HepG2 (cell line): ENCODE data around the gene MYOT. TPM values are rescaled to one million over a fixed set of nuclear protein-coding genes. Genes with fewer than 3 reads are reported as not detected.

Experiments
- ATAC-seq: fragments of 200-7000 bp; cut with Tn5 transposase; 3 replicates; pipeline ENCODE4 v1.9.1; 2020; ENCODE audit warnings: mild to moderate bottlenecking, moderate library complexity
- BruUV-seq: library from RNA; stranded (reverse); fragments of 400-500 nt; replicated peaks from 2 replicates; lab custom pipeline; 2021; lab: Mats Ljungman, UMichigan
- CTCF ChIA-PET: fragments of 300-600 bp; formaldehyde crosslinking; extraction: SDS; loops from one replicate; lab custom pipeline; 2021; ENCODE audit warnings: low total read pairs, inconsistent platforms, low intra/inter-chr PET ratio; lab: Yijun Ruan, JAX
- POLR2A ChIA-PET: fragments of 350-600 bp; sonication (Branson Sonifier 250); formaldehyde crosslinking; loops from one replicate; lab custom pipeline; 2020; ENCODE audit warnings: antibody characterized with exemption, inconsistent platforms; lab: Yijun Ruan, JAX
- DNase-seq: peaks from one replicate; pipeline ENCODE4 v3.0.0-alpha.2; 2015; ENCODE audit warnings: low spot score
- FAIRE-seq: peaks from 3 replicates; lab custom pipeline; 2011; peaks lifted over from hg19 to GRCh38; lab: Jason Lieb, UNC
- H2AFZ ChIP-seq: one replicate; pipeline ENCODE4 v1.6.1; 2011; ENCODE audit warnings: low read length, inconsistent platforms
- H3K27ac ChIP-seq: fragments of 300-600 bp; 3 replicates; pipeline ENCODE4 v1.8.0; 2011; ENCODE audit warnings: mixed run types, mild to moderate bottlenecking, mixed read lengths, low read length, inconsistent platforms; ENCODE audit not compliant: insufficient read depth; ENCODE audit errors: extremely low read length
- H3K27me3 ChIP-seq, 2 experiments: fragments of 200-600 bp in 1 of 2; 2 replicates in 1 of 2; 3 replicates in 1 of 2; pipeline versions ENCODE4 v1.6.0 to v1.8.0; 2011; ENCODE audit warnings: low read length in 2 of 2, mild to moderate bottlenecking in 2 of 2, moderate library complexity in 2 of 2, inconsistent platforms in 1 of 2; ENCODE audit not compliant: insufficient read depth in 2 of 2, control insufficient read depth in 1 of 2
- H3K36me3 ChIP-seq, 2 experiments: fragments of 200-600 bp in 1 of 2; replicated peaks in 1 of 2; 2 replicates in 1 of 2; 3 replicates in 1 of 2; pipeline versions ENCODE4 v1.5.1 to v1.8.0; 2011; ENCODE audit warnings: low read length in 2 of 2, inconsistent platforms in 1 of 2; ENCODE audit not compliant: insufficient read depth in 2 of 2, control insufficient read depth in 1 of 2
- H3K4me1 ChIP-seq: 2 replicates; pipeline ENCODE4 v1.5.1; 2012; ENCODE audit warnings: low read length, inconsistent platforms; ENCODE audit not compliant: insufficient read depth
- H3K4me2 ChIP-seq: 2 replicates; pipeline ENCODE4 v1.6.0; 2011; ENCODE audit warnings: low read depth, low read length, inconsistent platforms
- H3K4me3 ChIP-seq, 3 experiments: fragments of 200-600 bp in 1 of 3; sonication (generic), shearing (Covaris generic) in 1 of 3; replicated peaks in 1 of 3; 2 replicates each; pipeline ENCODE4 v1.5.1; 2011 to 2016; ENCODE audit warnings: low read length in 3 of 3, inconsistent platforms in 2 of 3, low read depth in 2 of 3, mild to moderate bottlenecking in 2 of 3, control low read depth in 1 of 3, mixed read lengths in 1 of 3; ENCODE audit not compliant: insufficient read depth in 1 of 3
- H3K79me2 ChIP-seq: one replicate; pipeline ENCODE4 v1.6.1; 2011; ENCODE audit warnings: low read length, inconsistent platforms; ENCODE audit not compliant: insufficient read depth
- H3K9ac ChIP-seq: 2 replicates; pipeline ENCODE4 v1.6.0; 2011; ENCODE audit warnings: mild to moderate bottlenecking, low read depth, low read length, inconsistent platforms; ENCODE audit not compliant: insufficient read depth
- H3K9me3 ChIP-seq: 2 replicates; pipeline ENCODE4 v1.5.1; 2012; ENCODE audit warnings: mild to moderate bottlenecking, low read length
- H4K20me1 ChIP-seq: 2 replicates; pipeline ENCODE4 v1.6.0; 2011; ENCODE audit warnings: inconsistent platforms, mild to moderate bottlenecking, low read length, moderate library complexity; ENCODE audit not compliant: insufficient read depth
- CENPT ChIP-seq: sonication (generic); formaldehyde crosslinking; IDR thresholded peaks from 2 replicates; pipeline ENCODE4 v1.8.0; 2022; ENCODE audit warnings: low read depth, mild to moderate bottlenecking, moderate library complexity, missing genetic modification reagents
- E2F1 ChIP-seq: sonication (generic); formaldehyde crosslinking; IDR thresholded peaks from 2 replicates; pipeline ENCODE4 v1.5.0; 2020; ENCODE audit warnings: missing genetic modification reagents
- FOXA1 ChIP-seq, 2 experiments: fragments of 450-650 bp in 1 of 2; sonication (generic) in 1 of 2; formaldehyde crosslinking in 1 of 2; IDR thresholded peaks; 2 replicates each; pipeline versions ENCODE4 v1.4.0 to v1.6.1; 2016 to 2020; ENCODE audit warnings: missing genetic modification reagents in 1 of 2
- HHEX ChIP-seq: IDR thresholded peaks from 2 replicates; pipeline ENCODE4 v1.6.1; 2016; ENCODE audit warnings: control low read depth
- MEIS1 ChIP-seq: sonication (generic); formaldehyde crosslinking; IDR thresholded peaks from 2 replicates; pipeline ENCODE4 v1.9.0; 2021; ENCODE audit warnings: mild to moderate bottlenecking, missing genetic modification reagents, moderate library complexity, borderline replicate concordance
- MTA3 ChIP-seq: sonication (generic); formaldehyde crosslinking; IDR thresholded peaks from 2 replicates; pipeline ENCODE4 v1.4.0; 2020; ENCODE audit warnings: missing genetic modification reagents
- PAWR ChIP-seq: sonication (generic); formaldehyde crosslinking; IDR thresholded peaks from 2 replicates; pipeline ENCODE4 v1.4.0; 2020; ENCODE audit warnings: missing genetic modification reagents, mild to moderate bottlenecking, borderline replicate concordance
- WGBS: methylation state at CpG from one replicate; pipeline ENCODE4 v1.1.6; 2017; ENCODE audit warnings: low lambda C conversion rate; 5-methylcytosine and 5-hydroxymethylcytosine counted together
- in situ Hi-C: cut with HindIII; loops from 2 replicates; pipeline ENCODE4 v1.10.0; 2017; ENCODE audit warnings: low pct_unique_long_range_greater_than_20kb; ENCODE audit not compliant: extremely low pct_ligation_motif_present
- intact Hi-C: fragments of 100-400 bp; cut with micrococcal nuclease; formaldehyde crosslinking; loops from one replicate; pipeline ENCODE4 v1.10.0; 2022; ENCODE audit not compliant: unreplicated experiment
- polyA plus RNA-seq, 8 experiments: library from polyadenylated mRNA; depleted of rRNA in 3 of 8; stranded (reverse) in 7 of 8; unstranded in 1 of 8; fragments of >200 nt; fragmentation: Illumina TruSeq in 4 of 8; extraction: Trizol in 4 of 8; gene quantifications; 2 replicates each; pipeline versions ENCODE4 v1.2.1 to v1.2.3, GENCODE V29; 2011 to 2016; ENCODE audit warnings: low read depth in 4 of 8, missing spikeins in 1 of 8, mixed read lengths in 1 of 8; ENCODE audit not compliant: insufficient read depth in 1 of 8
- total RNA-seq, 5 experiments: library from RNA; depleted of rRNA; stranded (reverse); fragments of >200 nt; fragmentation: Illumina TruSeq; extraction: Trizol; gene quantifications; 2 replicates each; pipeline ENCODE4 v1.2.3, GENCODE V29; 2016; ENCODE audit warnings: low read depth in 1 of 5

Gene MYOT
- total and polyA plus RNA-seq, 2 of the 13 experiments (the other 11 are each of a cell fraction or from before 2014, with no cell fraction given): not detected

- ATAC-seq (no peak), FAIRE-seq (no peak), DNase-seq (no peak)
- Histone ChIP-seq H3K9ac (no peak overlapping the region), H3K9me3 (no peaks in the 10 kb centered on the region), H3K27ac (no peak overlapping the region), H3K4me3 (no peak overlapping the region), H4K20me1 (no peaks in the 10 kb centered on the region), H3K27me3 (no peaks in the 10 kb centered on the region), H2AFZ (no peak overlapping the region), H3K79me2 (no peaks in the 10 kb centered on the region), H3K36me3 (no peaks in the 10 kb centered on the region), H3K4me1 (no peaks in the 10 kb centered on the region), H3K4me2 (no peak overlapping the region)
- ChIA-PET POLR2A (no interaction called here), CTCF (no interaction called here)
- intact Hi-C loops: no loop called here
- no TSS peak for BruUV-seq
- 36% methylated on average over 3 of the region's 3 CpGs for WGBS
- TF ChIP-seq E2F1 (no peak), HHEX (CRISPR knock-in tag) (no peak), MEIS1 (no peak), PAWR (no peak), MTA3 (CRISPR knock-in tag) (no peak), FOXA1 (IDR thresholded peaks at IDR 0.05) (no peak), FOXA1 (CRISPR knock-in tag; IDR thresholded peaks at IDR 0.05) (no peak), CENPT (no peak)
- in situ Hi-C loops: no loop called here
Measured at GRCh38 chr5:137856201-137856600, 11.5 kb upstream of the MYOT start.
